ENCODE results near the gene ZDHHC4. TPM values are rescaled to one million over a fixed set of nuclear protein-coding genes. Genes with fewer than 3 reads are reported as not detected.

ZDHHC4 gene
- total RNA-seq (10 to 100 TPM; 54.5 to 60.2 TPM), polyA plus RNA-seq (ENCODE audit: insufficient read length in 6 of 6) (10 to 100 TPM; 68.1 to 75.9 (median 71.9) TPM)
- long read RNA-seq, donor 1, transcript ZDHHC4-201 (8 exons, 1,259 nt), result major isoform, 9 of 41 reads
- long read RNA-seq, donor 1, transcript ZDHHC4-208 (2 exons, 718 nt), result minor isoform, 6 of 41 reads
- long read RNA-seq, donor 1, transcript ZDHHC4-205 (8 exons, 1,552 nt), result major isoform, 9 of 41 reads
- long read RNA-seq, donor 1, partial matches to known transcripts, result 7 of 41 reads
- long read RNA-seq, donor 1, other reads (novel, unspliced or antisense), result 0 of 41 reads
- long read RNA-seq, donor 2, transcript ZDHHC4-205 (8 exons, 1,552 nt), result major isoform, 9 of 67 reads
- long read RNA-seq, donor 2, transcript ZDHHC4-208 (2 exons, 718 nt), result minor isoform, 6 of 67 reads
- long read RNA-seq, donor 2, transcript ZDHHC4-203 (9 exons, 1,461 nt), result minor isoform, 6 of 67 reads
- long read RNA-seq, donor 2, partial matches to known transcripts, result 39 of 67 reads
- long read RNA-seq, donor 2, other reads (novel, unspliced or antisense), result 0 of 67 reads
- long read RNA-seq, donor 3, transcript ZDHHC4-201 (8 exons, 1,259 nt), result major isoform, 12 of 32 reads
- long read RNA-seq, donor 3, transcript ZDHHC4-205 (8 exons, 1,552 nt), result minor isoform, 6 of 32 reads
- long read RNA-seq, donor 3, partial matches to known transcripts, result 5 of 32 reads
- long read RNA-seq, donor 3, other reads (novel, unspliced or antisense), result 0 of 32 reads
- long read RNA-seq, donor 4, transcript ZDHHC4-201 (8 exons, 1,259 nt), result minor isoform, 14 of 49 reads
- long read RNA-seq, donor 4, transcript ZDHHC4-203 (9 exons, 1,461 nt), result minor isoform, 7 of 49 reads
- long read RNA-seq, donor 4, transcript ZDHHC4-205 (8 exons, 1,552 nt), result major isoform, 15 of 49 reads
- long read RNA-seq, donor 4, partial matches to known transcripts, result 4 of 49 reads
- long read RNA-seq, donor 4, other reads (novel, unspliced or antisense), result 5 of 49 reads
- long read RNA-seq, donor 5, transcript ZDHHC4-208 (2 exons, 718 nt), result major isoform, 6 of 52 reads
- long read RNA-seq, donor 5, transcript ZDHHC4-201 (8 exons, 1,259 nt), result minor isoform, 5 of 52 reads
- long read RNA-seq, donor 5, transcript ZDHHC4-203 (9 exons, 1,461 nt), result major isoform, 6 of 52 reads
- long read RNA-seq, donor 5, partial matches to known transcripts, result 30 of 52 reads
- long read RNA-seq, donor 5, other reads (novel, unspliced or antisense), result 0 of 52 reads
- long read RNA-seq, donor 6, transcript ZDHHC4-201 (8 exons, 1,259 nt), result major isoform, 6 of 73 reads
- long read RNA-seq, donor 6, transcript ZDHHC4-208 (2 exons, 718 nt), result major isoform, 6 of 73 reads
- long read RNA-seq, donor 6, partial matches to known transcripts, result 52 of 73 reads
- long read RNA-seq, donor 6, other reads (novel, unspliced or antisense), result 0 of 73 reads
- long read RNA-seq, donor 7, partial matches to known transcripts, result 8 of 15 reads
- long read RNA-seq, donor 7, other reads (novel, unspliced or antisense), result 0 of 15 reads
- long read RNA-seq, donor 8, transcript ZDHHC4-201 (8 exons, 1,259 nt), result minor isoform, 5 of 29 reads
- long read RNA-seq, donor 8, transcript ZDHHC4-205 (8 exons, 1,552 nt), result major isoform, 7 of 29 reads
- long read RNA-seq, donor 8, partial matches to known transcripts, result 12 of 29 reads
- long read RNA-seq, donor 8, other reads (novel, unspliced or antisense), result 0 of 29 reads
- long read RNA-seq, donor 9, result 0 reads
- long read RNA-seq, donor 10, transcript ZDHHC4-203 (9 exons, 1,461 nt), result minor isoform, 18 of 80 reads
- long read RNA-seq, donor 10, transcript ZDHHC4-205 (8 exons, 1,552 nt), result minor isoform, 13 of 80 reads
- long read RNA-seq, donor 10, transcript ZDHHC4-206 (8 exons, 1,348 nt), result minor isoform, 5 of 80 reads
- long read RNA-seq, donor 10, transcript ZDHHC4-201 (8 exons, 1,259 nt), result major isoform, 28 of 80 reads
- long read RNA-seq, donor 10, partial matches to known transcripts, result 7 of 80 reads
- long read RNA-seq, donor 10, other reads (novel, unspliced or antisense), result 7 of 80 reads
- long read RNA-seq, donor 11, transcript ZDHHC4-201 (8 exons, 1,259 nt), result major isoform, 8 of 64 reads
- long read RNA-seq, donor 11, transcript ZDHHC4-208 (2 exons, 718 nt), result minor isoform, 6 of 64 reads
- long read RNA-seq, donor 11, partial matches to known transcripts, result 41 of 64 reads
- long read RNA-seq, donor 11, other reads (novel, unspliced or antisense), result 0 of 64 reads
- long read RNA-seq, donor 12, partial matches to known transcripts, result 18 of 33 reads
- long read RNA-seq, donor 12, other reads (novel, unspliced or antisense), result 0 of 33 reads

DNA sequence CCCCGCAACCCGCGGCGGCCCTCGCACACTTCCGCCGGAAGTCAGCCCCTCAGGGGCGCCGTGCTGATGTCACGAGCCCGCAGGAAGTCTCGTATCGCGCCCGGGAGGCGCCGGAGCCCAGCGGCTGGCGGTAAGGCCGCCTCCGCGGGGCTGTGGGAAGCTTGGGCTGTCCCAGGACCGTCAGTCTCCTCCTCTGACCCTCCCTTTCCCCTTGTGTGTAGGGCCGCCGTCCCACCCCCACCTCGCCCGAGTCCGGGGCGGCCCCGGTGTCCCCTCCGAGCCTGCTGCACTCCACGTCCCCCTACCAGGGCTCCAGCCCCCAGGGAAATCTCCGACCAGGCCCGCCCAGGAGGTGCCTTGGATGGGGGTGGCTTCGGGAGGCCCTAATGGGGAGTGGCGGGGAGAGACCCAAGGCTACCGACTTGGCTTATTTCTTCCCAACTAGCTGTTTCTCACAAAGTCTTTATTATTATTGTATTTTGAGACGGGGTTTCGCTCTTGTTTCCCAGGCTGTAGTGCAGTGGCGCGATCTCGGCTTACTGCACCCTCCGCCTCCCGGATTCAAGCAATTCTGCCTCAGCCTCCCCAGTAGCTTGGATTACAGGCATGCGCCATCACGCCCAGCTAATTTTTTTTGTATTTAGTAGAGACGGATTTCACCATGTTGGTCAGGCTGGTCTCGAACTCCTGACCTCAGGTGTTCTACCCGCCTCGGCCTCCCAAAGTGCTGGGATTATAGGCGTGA, at the start of gene ZDHHC4:
Gene ZDHHC4 (plus strand): TSS at position 86 of the 745 bp plus-strand sequence. CDS start 3,108 bp downstream, outside the sequence.
- H3K36me3 ChIP-seq, result peaks cover 0 to 34% of the 10 kb centered on the region in 2 donors
- TF ChIP-seq, protein P1, sequence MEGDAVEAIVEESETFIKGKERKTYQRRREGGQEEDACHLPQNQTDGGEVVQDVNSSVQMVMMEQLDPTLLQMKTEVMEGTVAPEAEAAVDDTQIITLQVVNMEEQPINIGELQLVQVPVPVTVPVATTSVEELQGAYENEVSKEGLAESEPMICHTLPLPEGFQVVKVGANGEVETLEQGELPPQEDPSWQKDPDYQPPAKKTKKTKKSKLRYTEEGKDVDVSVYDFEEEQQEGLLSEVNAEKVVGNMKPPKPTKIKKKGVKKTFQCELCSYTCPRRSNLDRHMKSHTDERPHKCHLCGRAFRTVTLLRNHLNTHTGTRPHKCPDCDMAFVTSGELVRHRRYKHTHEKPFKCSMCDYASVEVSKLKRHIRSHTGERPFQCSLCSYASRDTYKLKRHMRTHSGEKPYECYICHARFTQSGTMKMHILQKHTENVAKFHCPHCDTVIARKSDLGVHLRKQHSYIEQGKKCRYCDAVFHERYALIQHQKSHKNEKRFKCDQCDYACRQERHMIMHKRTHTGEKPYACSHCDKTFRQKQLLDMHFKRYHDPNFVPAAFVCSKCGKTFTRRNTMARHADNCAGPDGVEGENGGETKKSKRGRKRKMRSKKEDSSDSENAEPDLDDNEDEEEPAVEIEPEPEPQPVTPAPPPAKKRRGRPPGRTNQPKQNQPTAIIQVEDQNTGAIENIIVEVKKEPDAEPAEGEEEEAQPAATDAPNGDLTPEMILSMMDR (IDR thresholded peaks at IDR 0.05), result no peak
- intact Hi-C loops (cut with DNase I), result loop anchor here in 1 of 2 donors (10.0 kb wide), 1 partner anchor 63 kb away; no protein-coding TSS in a partner anchor
- peak within 1 kb of the TSS; percentile 58 to 63 for H3K4me3 ChIP-seq
- DNase-seq (peak; percentile 86 to 96 (median 92)), ATAC-seq (peak; percentile 99)
- peaks cover 0 to 10% of the 10 kb centered on the region in 2 donors for H3K4me1 ChIP-seq
- H3K27me3 ChIP-seq, result no peaks in the 10 kb centered on the region
- no peaks in the 10 kb centered on the region for H3K9me3 ChIP-seq
- peak within 1 kb of the TSS; percentile 87 to 91 for H3K27ac ChIP-seq

DNA sequence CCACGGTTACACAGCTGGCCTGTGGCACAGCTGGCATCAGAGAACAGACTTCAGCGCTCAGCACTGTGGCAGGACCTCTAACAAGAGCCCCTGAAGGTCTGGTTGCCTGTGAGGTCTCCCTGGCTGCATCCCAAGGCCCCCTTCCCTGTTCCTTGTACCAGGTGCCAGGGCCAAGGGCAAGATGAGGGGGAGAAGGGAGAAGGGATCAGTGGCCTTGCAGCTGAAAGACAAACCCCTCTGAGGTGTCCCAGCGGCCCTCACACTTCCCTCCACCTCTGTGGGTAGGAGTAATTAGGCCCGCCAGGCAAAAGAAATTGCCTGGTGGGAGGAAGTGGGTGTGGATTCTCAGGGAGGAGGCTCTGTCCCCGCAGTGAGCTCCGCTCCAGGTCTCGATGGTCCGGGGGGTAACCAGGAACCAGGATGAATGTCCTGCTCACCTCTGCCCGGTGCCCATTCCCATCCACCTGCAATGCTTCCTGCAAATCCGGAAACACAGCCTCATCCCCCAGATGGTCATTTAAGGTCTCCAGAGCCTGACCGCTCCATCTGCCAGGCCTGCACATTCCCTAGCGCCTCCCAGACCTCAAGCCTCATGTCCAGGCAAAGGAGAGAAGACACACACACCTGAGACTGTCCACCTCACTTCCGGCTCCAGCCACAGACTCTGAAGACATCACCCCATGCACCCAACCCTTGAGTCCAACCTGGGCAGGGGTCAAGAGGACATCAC, 48.7 kb upstream of the ZDHHC4 start:
- TF ChIP-seq, protein P1 (IDR thresholded peaks at IDR 0.05), result no peak
- H3K4me3 ChIP-seq, result no peak overlapping the region
- H3K36me3 ChIP-seq, result no peaks in the 10 kb centered on the region
- intact Hi-C loops (cut with DNase I), result no loop called here
- H3K9me3 ChIP-seq, result no peaks in the 10 kb centered on the region
- no peak overlapping the region for H3K27ac ChIP-seq
- H3K4me1 ChIP-seq, result peaks cover 5 to 22% of the 10 kb centered on the region in 2 donors
- H3K27me3 ChIP-seq, result peaks cover 36 to 94% of the 10 kb centered on the region in 2 donors
- DNase-seq, result no peak
- ATAC-seq, result no peak

DNA sequence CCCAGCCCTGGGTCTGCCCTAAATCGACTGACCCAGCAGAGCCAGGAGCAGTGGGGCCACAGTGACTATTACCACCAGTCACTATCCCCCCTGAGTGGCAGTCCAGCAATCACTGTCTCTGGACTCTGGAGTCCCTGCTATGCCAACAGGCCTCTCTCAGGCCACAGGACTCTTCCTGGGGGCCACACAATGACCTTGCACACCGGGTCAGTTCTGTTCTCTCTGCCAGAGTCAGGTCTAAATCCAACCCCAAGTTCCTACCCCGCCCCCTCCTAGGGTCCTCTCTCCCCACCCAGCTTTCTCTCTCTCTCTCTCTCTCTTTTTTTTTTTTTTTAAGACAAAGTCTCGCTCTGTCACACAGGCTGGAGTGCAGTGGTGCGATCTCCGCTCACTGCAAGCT, 47.6 kb upstream of the ZDHHC4 start:
- DNase-seq (no peak), ATAC-seq (no peak)
- no peaks in the 10 kb centered on the region for H3K9me3 ChIP-seq
- H3K27me3 ChIP-seq, result peaks cover 36 to 93% of the 10 kb centered on the region in 2 donors
- TF ChIP-seq, protein P1 (IDR thresholded peaks at IDR 0.05), result no peak
- H3K4me1 ChIP-seq, result peaks cover 5 to 22% of the 10 kb centered on the region in 2 donors
- no peak overlapping the region for H3K27ac ChIP-seq
- no peaks in the 10 kb centered on the region for H3K36me3 ChIP-seq
- no peak overlapping the region for H3K4me3 ChIP-seq
- intact Hi-C loops (cut with DNase I), result no loop called here
